NCI-H2227 (cell line): ENCODE results near the gene SLC27A2.

ENCODE experiments used
- DNase-seq: peaks from one replicate; lab custom pipeline; 2025; ENCODE audit not compliant: unreplicated experiment; lab: John Stamatoyannopoulos, UW

The SLC27A2 gene

GRCh38 chr15:50236433-50236832 lies 54.4 kb downstream of the SLC27A2 start:
- no peak for DNase-seq

DNA sequence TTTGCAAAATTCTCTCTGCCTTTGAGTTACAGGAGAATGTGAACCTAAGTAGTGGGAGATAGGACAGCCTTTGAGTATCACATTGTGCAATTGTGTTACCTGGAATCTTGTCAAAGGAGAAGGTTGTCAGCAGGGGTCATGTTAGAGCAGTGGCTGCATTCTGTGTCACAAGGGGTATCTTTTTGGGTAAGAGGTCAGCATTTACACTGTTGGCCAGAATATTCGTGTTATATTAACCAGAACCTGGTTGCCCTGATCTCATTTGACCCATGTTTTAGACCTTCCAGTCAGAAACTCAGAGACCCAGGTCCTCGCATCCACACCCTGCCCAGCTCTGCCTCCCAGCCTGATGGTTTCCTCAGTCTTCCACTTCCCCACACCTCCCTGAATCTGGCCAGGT lies 56.3 kb downstream of the SLC27A2 start:
- DNase-seq, result no peak

DNA sequence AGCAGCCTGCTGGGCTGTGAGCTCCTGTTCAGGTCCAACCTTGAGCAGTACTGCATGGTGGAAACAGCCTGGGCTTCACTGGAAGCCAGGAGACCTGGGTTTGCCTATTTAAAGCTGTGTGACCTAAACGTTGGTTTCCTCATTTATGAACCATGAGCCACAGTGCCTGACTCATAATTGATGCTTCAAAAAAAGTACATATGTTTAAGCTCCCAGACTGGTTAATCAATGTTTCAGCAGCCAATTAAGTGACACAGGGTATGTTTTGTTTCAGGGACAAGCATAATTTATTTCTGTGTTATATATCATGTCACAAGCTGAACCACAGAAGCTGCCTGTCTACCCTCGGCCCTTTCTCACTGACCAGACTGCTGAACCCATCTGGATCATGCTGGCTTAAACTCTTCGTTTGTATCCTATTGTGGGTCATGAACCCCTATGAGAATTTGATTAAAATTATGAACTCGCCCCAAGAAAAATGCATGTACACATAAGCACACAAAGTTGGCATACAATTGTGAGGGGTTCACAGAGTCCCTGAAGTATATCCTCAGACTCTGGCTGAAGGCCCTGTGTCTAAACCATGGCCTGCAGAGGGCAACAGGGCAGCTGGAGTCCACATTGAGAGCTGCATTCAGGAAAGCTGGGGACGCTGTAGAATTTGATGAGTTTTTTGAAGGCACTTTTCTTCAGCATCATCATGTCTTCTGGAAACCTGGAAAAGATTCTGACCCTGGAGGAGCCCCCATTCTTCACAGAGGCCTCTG lies 59.9 kb downstream of the SLC27A2 start:
- no peak for DNase-seq

- DNase-seq, result no peak
These were observed 62.2 kb downstream of the SLC27A2 start for GRCh38 chr15:50244153-50244552.

GRCh38 chr15:50244959-50245624 lies 63.1 kb downstream of the SLC27A2 start:
- DNase-seq, result no peak

GRCh38 chr15:50246631-50247030 lies 64.6 kb downstream of the SLC27A2 start:
- no peak for DNase-seq

DNA sequence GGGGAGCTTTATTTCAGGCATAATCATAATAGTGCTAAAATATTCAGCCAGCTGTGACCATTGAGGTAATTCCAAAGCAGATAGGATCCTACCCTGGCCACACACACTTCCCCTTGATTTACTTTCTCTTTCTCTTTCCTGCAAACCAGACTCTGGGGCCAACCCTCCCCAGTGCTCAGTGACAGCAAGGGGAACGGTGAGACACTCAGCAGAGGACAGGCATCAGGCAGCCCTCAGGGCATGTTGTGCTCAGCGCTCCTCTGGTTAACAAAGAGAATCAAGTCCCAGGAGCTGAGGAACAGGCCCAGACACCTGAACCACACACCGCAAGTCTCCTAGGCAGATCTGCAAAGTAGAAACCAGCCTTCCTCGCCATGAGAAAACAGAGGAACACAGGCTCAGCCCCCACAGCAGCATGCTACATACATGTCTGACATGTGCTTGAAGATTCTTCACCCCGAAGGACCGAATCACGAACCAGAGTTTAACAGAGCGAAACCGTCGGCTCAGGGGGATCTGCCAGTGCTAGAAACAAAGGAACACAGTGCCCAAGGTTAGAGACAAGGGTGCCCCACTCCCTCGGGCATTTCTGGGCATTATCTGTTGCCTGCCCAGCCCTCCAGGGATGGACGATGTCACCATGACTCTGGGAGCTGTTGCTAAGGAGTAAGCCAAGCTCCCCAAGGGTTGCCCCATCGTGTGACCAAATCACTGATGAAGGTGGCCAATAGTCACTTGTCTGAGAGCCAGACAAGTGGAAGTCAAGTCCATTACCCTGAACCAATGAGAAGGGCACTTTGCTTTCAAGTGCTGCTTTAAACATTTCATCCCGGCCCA lies 66.0 kb downstream of the SLC27A2 start:
- DNase-seq, result no peak

- no peak for DNase-seq
These were observed 67.1 kb downstream of the SLC27A2 start for GRCh38 chr15:50248994-50249582.

GRCh38 chr15:50249704-50250103 lies 67.7 kb downstream of the SLC27A2 start:
- no peak for DNase-seq

DNA sequence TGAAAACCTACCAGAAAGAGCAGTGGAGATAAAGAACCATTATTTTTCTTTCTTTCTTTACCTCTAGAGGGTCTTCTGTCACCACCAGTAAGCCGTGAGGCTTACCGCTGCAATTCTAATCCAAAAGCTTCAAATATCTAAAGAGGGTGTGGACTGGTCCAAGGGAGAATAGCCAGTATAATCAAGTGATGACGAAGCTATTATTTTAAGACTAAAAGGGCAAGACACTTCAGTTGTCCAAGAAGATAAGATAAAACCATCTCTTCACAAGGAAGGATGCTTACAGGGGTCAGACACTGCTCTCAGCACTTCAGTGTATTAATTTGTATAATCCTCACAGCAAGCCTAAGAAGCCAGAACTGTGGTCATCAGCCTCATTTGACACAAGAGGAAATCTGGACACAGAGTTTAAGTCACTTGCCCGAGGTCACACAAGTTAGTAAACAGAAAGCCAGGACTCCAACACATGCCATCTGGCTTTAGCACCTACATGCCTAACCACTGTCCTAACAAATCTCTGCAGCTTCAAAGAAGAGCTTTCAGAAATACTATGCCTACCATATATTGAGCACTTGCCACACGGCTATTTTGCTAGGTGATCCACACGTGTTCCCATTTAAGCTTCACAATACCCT lies 68.9 kb downstream of the SLC27A2 start:
- DNase-seq, result no peak

- no peak for DNase-seq
These were observed 69.7 kb downstream of the SLC27A2 start for GRCh38 chr15:50251638-50252182.

DNA sequence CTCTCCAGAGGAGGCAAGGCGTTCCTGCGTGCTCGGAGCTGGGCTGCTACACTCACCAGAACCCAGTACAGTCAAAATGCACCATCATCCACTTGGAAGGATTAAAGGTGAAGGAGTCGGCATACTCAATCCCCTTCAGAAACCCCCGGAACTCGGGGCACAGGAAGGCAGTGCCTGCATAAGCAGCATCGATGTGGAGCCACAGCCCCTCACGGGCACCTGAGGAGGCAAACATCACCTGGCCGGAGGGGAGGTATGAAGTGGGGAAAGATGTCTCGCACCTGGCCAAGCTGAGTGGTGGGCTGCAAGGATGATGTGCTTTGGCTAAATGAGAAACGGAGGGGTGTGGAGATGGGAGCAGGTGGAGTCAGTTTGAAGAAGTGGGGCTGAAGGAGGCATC lies 70.6 kb downstream of the SLC27A2 start:
- DNase-seq, result no peak

- no peak for DNase-seq
These were observed 74.4 kb downstream of the SLC27A2 start for GRCh38 chr15:50256188-50257041.

DNA sequence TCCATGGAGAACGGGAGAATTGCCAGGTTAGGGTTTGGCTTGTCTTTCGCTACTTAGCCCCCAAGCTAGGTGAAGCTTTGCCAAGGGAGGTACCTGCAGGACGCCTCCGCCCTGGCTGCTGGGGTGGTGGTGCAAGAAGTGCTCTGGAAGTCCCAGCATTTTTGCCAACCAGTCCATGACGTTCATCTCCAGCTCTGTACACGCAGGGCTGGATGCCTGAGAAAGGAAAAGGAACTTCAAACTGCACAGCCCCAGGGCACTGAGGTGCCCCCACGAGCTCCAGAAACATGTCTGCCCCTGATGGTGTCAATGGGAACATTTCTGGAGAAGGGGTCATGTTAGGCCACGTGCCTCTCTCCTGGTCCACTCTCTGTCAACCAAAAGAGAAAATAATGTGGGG lies 75.3 kb downstream of the SLC27A2 start:
- no peak for DNase-seq

GRCh38 chr15:50257924-50258323 lies 75.9 kb downstream of the SLC27A2 start:
- no peak for DNase-seq

DNA sequence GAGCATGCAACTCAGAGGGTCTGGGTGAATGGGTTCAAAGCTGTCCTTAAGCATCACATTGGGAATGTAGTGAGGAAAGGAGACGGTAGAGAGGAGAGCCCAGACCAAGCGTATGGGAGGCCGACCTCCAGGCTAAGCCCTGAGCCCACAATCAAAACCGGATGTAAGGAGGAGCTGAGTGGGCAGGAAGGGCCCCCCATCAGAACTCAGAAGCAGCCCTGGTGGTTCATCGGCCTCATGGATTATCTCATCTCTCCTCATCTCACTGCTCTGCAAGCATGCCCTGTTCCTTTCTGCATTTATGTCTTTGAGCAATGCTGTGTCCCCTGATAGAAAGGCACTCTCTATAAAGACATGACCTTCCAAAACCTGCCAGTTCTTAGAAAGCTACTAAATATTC lies 77.3 kb downstream of the SLC27A2 start:
- no peak for DNase-seq

GRCh38 chr15:50260969-50261496 lies 79.0 kb downstream of the SLC27A2 start:
- DNase-seq, result no peak

GRCh38 chr15:50261981-50262380 lies 80.0 kb downstream of the SLC27A2 start:
- no peak for DNase-seq

- no peak for DNase-seq
These were observed 80.5 kb downstream of the SLC27A2 start for GRCh38 chr15:50262533-50262932.
